Measurements from ENCODE around the gene DIPK1C. TPM values are rescaled to one million over a fixed set of nuclear protein-coding genes. Genes with fewer than 3 reads are reported as not detected.

Gene DIPK1C
- total RNA-seq, 1 donor from 2014 or later = not detected

DNA sequence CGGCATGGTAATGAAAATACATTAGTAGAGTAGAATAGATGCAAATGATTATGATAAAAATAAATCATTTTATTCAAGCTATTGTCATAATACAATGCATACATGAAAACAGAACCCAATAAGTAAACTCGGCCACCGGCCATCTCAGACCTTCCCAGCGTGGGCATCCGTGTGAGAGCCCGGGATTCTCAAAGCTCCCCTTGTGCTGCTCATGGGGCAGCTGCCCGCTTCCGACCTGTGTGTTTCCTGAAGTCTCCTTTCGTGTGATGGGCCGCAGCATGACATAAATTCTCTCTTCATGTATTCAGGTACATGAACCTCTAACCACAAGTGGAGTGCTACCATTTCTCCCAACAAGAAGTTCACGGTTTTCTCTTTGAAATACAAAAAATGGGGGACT is 25.6 kb upstream of the DIPK1C start:
- ATAC-seq (ENCODE audit: low read depth) = no peak
- no peak overlapping the region for H3K4me3 Mint-ChIP-seq

GRCh38 chr18:74480149-74480651 is 23.1 kb upstream of the DIPK1C start:
- Mint-ChIP-seq H3K9me3 (no peaks in the 10 kb centered on the region), H3K27me3 (peaks cover 7% of the 10 kb centered on the region), H3K27ac (no peak overlapping the region), H3K4me1 (peaks cover 6% of the 10 kb centered on the region), H3K4me3 (no peak overlapping the region), H3K36me3 (ENCODE audit: low read depth) (no peaks in the 10 kb centered on the region)
- CTCF ChIA-PET = no interaction called here
- TF ChIP-seq, protein P1, sequence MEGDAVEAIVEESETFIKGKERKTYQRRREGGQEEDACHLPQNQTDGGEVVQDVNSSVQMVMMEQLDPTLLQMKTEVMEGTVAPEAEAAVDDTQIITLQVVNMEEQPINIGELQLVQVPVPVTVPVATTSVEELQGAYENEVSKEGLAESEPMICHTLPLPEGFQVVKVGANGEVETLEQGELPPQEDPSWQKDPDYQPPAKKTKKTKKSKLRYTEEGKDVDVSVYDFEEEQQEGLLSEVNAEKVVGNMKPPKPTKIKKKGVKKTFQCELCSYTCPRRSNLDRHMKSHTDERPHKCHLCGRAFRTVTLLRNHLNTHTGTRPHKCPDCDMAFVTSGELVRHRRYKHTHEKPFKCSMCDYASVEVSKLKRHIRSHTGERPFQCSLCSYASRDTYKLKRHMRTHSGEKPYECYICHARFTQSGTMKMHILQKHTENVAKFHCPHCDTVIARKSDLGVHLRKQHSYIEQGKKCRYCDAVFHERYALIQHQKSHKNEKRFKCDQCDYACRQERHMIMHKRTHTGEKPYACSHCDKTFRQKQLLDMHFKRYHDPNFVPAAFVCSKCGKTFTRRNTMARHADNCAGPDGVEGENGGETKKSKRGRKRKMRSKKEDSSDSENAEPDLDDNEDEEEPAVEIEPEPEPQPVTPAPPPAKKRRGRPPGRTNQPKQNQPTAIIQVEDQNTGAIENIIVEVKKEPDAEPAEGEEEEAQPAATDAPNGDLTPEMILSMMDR (IDR thresholded peaks at IDR 0.05) = no peak
- intact Hi-C loops (cut with micrococcal nuclease) = no loop called here
- POLR2A ChIA-PET = no interaction called here
- ATAC-seq (ENCODE audit: low read depth) (no peak), DNase-seq (no peak)

More for the DNA sequence above, 25.6 kb upstream of the DIPK1C start:
- Mint-ChIP-seq H3K4me1 (peaks cover 8% of the 10 kb centered on the region), H3K27ac (no peak overlapping the region), H3K9me3 (no peaks in the 10 kb centered on the region), H3K27me3 (peaks cover 5% of the 10 kb centered on the region), H3K36me3 (ENCODE audit: low read depth) (no peaks in the 10 kb centered on the region)
- DNase-seq = no peak
- ChIA-PET CTCF (no interaction called here), POLR2A (no interaction called here)
- TF ChIP-seq, protein P1 (IDR thresholded peaks at IDR 0.05) = no peak
- intact Hi-C loops (cut with micrococcal nuclease) = no loop called here

GRCh38 chr18:74479486-74480148 is 22.5 kb upstream of the DIPK1C start:
- DNase-seq (no peak), ATAC-seq (ENCODE audit: low read depth) (no peak)
- TF ChIP-seq, protein P1 (IDR thresholded peaks at IDR 0.05) = no peak
- Mint-ChIP-seq H3K4me3 (no peak overlapping the region), H3K27ac (no peak overlapping the region), H3K36me3 (ENCODE audit: low read depth) (no peaks in the 10 kb centered on the region), H3K9me3 (no peaks in the 10 kb centered on the region), H3K4me1 (peaks cover 2% of the 10 kb centered on the region), H3K27me3 (peaks cover 12% of the 10 kb centered on the region)
- POLR2A ChIA-PET = no interaction called here
- CTCF ChIA-PET = no interaction called here
- intact Hi-C loops (cut with micrococcal nuclease) = no loop called here

DNA sequence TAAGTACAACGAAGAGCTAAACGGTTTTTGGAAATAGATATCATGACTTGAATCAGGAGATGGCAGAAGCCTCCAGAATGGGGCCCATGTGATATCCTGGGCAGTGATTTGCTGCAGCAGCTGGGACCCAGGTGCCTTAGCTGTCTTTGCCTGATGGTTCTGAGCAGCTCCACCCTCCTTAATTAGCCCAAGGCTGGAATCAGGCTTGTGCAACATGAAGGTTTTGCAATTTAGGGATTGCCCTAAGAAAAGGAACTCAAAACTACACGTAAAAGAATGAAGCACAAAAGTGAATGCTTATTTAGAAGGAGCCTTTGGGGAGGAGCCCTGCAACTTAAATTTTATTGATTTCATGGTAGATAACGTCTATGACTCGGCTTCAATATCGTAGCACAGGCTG is 21.8 kb upstream of the DIPK1C start:
- Mint-ChIP-seq H3K9me3 (no peaks in the 10 kb centered on the region), H3K27ac (no peak overlapping the region), H3K4me1 (no peaks in the 10 kb centered on the region), H3K4me3 (no peak overlapping the region), H3K36me3 (ENCODE audit: low read depth) (no peaks in the 10 kb centered on the region), H3K27me3 (peaks cover 12% of the 10 kb centered on the region)
- ATAC-seq (ENCODE audit: low read depth) (no peak), DNase-seq (no peak)
- intact Hi-C loops (cut with micrococcal nuclease) = no loop called here
- POLR2A ChIA-PET = no interaction called here
- CTCF ChIA-PET = no interaction called here
- TF ChIP-seq, protein P1 (IDR thresholded peaks at IDR 0.05) = no peak

GRCh38 chr18:74478316-74478715 is 21.2 kb upstream of the DIPK1C start:
- ATAC-seq (ENCODE audit: low read depth) = no peak
- H3K36me3 Mint-ChIP-seq (ENCODE audit: low read depth) = no peaks in the 10 kb centered on the region
- ChIA-PET CTCF (no interaction called here), POLR2A (no interaction called here)
- no peak overlapping the region for H3K4me3 Mint-ChIP-seq
- H3K4me1 Mint-ChIP-seq = no peaks in the 10 kb centered on the region
- H3K27ac Mint-ChIP-seq = no peak overlapping the region
- H3K27me3 Mint-ChIP-seq = peaks cover 12% of the 10 kb centered on the region
- TF ChIP-seq, protein P1 (IDR thresholded peaks at IDR 0.05) = no peak
- intact Hi-C loops (cut with micrococcal nuclease) = no loop called here
- DNase-seq = no peak
- no peaks in the 10 kb centered on the region for H3K9me3 Mint-ChIP-seq

Data from activated B cell treated with CpG ODN at 0.5 μM for 24 hours (primary cell).